HL-60 (cell line): ENCODE measurements around the gene OPRL1.

ENCODE experiments used
- TF ChIP-seq, protein P1 (sequence below): IDR thresholded peaks from one replicate; pipeline ENCODE4 v1.5.1; 2011; ENCODE audit warnings: low read length, control low read depth, inconsistent platforms; ENCODE audit not compliant: insufficient read depth
- TF ChIP-seq, protein P2 (sequence below): IDR thresholded peaks from 2 replicates; pipeline ENCODE4 v1.6.1; 2012; ENCODE audit warnings: low read depth; ENCODE audit not compliant: insufficient replicate concordance

DNA sequence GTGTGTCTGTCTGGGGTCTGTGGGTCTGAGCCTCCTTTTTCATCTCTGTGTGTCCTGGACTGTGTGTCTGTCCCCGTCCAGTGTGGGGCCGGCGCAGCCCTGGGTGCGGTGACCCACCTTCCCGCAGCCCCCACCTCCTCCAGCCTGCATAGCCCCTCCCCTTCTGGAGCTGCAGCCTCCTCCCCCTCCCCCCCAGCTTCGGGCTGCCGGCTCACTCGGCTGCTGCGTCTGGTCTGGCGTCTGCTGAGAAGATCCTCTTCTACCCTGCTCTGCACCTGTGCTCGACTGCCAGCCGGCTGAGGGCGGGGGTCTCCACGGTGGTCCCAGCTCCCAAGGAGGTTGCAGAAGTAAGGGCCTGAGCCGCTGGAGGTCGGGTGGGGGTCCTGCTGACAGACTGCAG, 11.9 kb downstream of the OPRL1 start:
- TF ChIP-seq, protein P1, sequence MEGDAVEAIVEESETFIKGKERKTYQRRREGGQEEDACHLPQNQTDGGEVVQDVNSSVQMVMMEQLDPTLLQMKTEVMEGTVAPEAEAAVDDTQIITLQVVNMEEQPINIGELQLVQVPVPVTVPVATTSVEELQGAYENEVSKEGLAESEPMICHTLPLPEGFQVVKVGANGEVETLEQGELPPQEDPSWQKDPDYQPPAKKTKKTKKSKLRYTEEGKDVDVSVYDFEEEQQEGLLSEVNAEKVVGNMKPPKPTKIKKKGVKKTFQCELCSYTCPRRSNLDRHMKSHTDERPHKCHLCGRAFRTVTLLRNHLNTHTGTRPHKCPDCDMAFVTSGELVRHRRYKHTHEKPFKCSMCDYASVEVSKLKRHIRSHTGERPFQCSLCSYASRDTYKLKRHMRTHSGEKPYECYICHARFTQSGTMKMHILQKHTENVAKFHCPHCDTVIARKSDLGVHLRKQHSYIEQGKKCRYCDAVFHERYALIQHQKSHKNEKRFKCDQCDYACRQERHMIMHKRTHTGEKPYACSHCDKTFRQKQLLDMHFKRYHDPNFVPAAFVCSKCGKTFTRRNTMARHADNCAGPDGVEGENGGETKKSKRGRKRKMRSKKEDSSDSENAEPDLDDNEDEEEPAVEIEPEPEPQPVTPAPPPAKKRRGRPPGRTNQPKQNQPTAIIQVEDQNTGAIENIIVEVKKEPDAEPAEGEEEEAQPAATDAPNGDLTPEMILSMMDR: no peak
- TF ChIP-seq, protein P2, sequence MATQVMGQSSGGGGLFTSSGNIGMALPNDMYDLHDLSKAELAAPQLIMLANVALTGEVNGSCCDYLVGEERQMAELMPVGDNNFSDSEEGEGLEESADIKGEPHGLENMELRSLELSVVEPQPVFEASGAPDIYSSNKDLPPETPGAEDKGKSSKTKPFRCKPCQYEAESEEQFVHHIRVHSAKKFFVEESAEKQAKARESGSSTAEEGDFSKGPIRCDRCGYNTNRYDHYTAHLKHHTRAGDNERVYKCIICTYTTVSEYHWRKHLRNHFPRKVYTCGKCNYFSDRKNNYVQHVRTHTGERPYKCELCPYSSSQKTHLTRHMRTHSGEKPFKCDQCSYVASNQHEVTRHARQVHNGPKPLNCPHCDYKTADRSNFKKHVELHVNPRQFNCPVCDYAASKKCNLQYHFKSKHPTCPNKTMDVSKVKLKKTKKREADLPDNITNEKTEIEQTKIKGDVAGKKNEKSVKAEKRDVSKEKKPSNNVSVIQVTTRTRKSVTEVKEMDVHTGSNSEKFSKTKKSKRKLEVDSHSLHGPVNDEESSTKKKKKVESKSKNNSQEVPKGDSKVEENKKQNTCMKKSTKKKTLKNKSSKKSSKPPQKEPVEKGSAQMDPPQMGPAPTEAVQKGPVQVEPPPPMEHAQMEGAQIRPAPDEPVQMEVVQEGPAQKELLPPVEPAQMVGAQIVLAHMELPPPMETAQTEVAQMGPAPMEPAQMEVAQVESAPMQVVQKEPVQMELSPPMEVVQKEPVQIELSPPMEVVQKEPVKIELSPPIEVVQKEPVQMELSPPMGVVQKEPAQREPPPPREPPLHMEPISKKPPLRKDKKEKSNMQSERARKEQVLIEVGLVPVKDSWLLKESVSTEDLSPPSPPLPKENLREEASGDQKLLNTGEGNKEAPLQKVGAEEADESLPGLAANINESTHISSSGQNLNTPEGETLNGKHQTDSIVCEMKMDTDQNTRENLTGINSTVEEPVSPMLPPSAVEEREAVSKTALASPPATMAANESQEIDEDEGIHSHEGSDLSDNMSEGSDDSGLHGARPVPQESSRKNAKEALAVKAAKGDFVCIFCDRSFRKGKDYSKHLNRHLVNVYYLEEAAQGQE: no peak
